K562 (cell line): ENCODE results near the gene KLK1. TPM values are rescaled to one million over a fixed set of nuclear protein-coding genes. Genes with fewer than 3 reads are reported as not detected.

Experiments used
- BCOR ChIP-seq: fragments of 450-650 bp; IDR thresholded peaks from 2 replicates; pipeline ENCODE4 v1.6.1; 2016
- CEBPG ChIP-seq, 3 experiments: fragments of 200-800 bp in 1 of 3; sonication (Bioruptor generic) in 1 of 3; sonication (generic) in 1 of 3; formaldehyde crosslinking in 1 of 3; IDR thresholded peaks in 2 of 3; conservative IDR thresholded peaks in 1 of 3; 2 replicates each; pipeline versions ENCODE4 v1.6.1 to v1.8.0; 2016 to 2022; ENCODE audit warnings: missing compliant biosample characterization in 2 of 3, missing genetic modification characterization in 2 of 3, mild to moderate bottlenecking in 1 of 3, missing genetic modification reagents in 1 of 3
- CSDE1 ChIP-seq, 2 experiments: fragments of 450-650 bp; IDR thresholded peaks; 2 replicates each; pipeline ENCODE4 v1.6.1; 2016; ENCODE audit warnings: mild to moderate bottlenecking in 1 of 2
- HDAC1 ChIP-seq, 2 experiments: fragments of 450-650 bp; IDR thresholded peaks; 2 replicates each; pipeline ENCODE4 v1.6.1; 2016 to 2017; ENCODE audit warnings: inconsistent platforms in 1 of 2, mild to moderate bottlenecking in 1 of 2, moderate library complexity in 1 of 2
- HIVEP1 ChIP-seq: fragments of 250-450 bp; sonication (Bioruptor Pico); IDR thresholded peaks from 2 replicates; pipeline ENCODE4 v1.4.0; 2020; ENCODE audit warnings: mild to moderate bottlenecking
- HNRNPK ChIP-seq: fragments of 200-400 bp; formaldehyde crosslinking; IDR thresholded peaks from one replicate; pipeline ENCODE4 v1.6.1; 2018; ENCODE audit warnings: mild to moderate bottlenecking, low read depth, low read length; ENCODE audit not compliant: poor library complexity, severe bottlenecking
- IFI16 ChIP-seq: fragments of 250-450 bp; sonication (Bioruptor Pico); IDR thresholded peaks from 2 replicates; pipeline ENCODE4 v2.1.2; 2022; ENCODE audit warnings: mild to moderate bottlenecking, inconsistent platforms
- KAT2B ChIP-seq: IDR thresholded peaks from one replicate; pipeline ENCODE4 v1.6.1; 2012; ENCODE audit warnings: low read depth, mild to moderate bottlenecking, control low read depth, inconsistent platforms, low read length, moderate library complexity
- KAT7 ChIP-seq: sonication (generic); formaldehyde crosslinking; IDR thresholded peaks from 2 replicates; pipeline ENCODE4 v1.8.0; 2022; ENCODE audit warnings: missing genetic modification reagents, mild to moderate bottlenecking, borderline replicate concordance
- LARP7 ChIP-seq: fragments of 450-650 bp; IDR thresholded peaks from 2 replicates; pipeline ENCODE4 v1.6.1; 2016
- MECOM ChIP-seq: fragments of 250-450 bp; sonication (Bioruptor Pico); IDR thresholded peaks from 2 replicates; pipeline ENCODE4 v1.8.0; 2022; ENCODE audit warnings: inconsistent platforms
- MEF2A ChIP-seq: IDR thresholded peaks from 2 replicates; pipeline ENCODE4 v1.6.1; 2011; ENCODE audit warnings: low read depth, mild to moderate bottlenecking, low read length, moderate library complexity; ENCODE audit not compliant: control insufficient read depth
- MTA3 ChIP-seq: fragments of 450-650 bp; formaldehyde crosslinking; IDR thresholded peaks from 2 replicates; pipeline ENCODE4 v1.6.1; 2017; ENCODE audit warnings: mild to moderate bottlenecking, borderline replicate concordance
- POLR2AphosphoS2 ChIP-seq: IDR thresholded peaks from 2 replicates; pipeline ENCODE4 v1.6.1; 2012; ENCODE audit warnings: low read length, improper control_type of control experiment
- POLR2B ChIP-seq: fragments of 450-650 bp; IDR thresholded peaks from 2 replicates; pipeline ENCODE4 v1.6.1; 2018; ENCODE audit warnings: low read depth; ENCODE audit not compliant: partially characterized antibody
- RAD21 ChIP-seq, 2 experiments: fragments of 250-450 bp in 1 of 2; fragments of 450-650 bp in 1 of 2; sonication (Bioruptor Pico) in 1 of 2; formaldehyde crosslinking in 1 of 2; IDR thresholded peaks in 1 of 2; conservative IDR thresholded peaks in 1 of 2; 2 replicates each; pipeline versions ENCODE4 v1.4.0 to v1.8.0; 2020 to 2022; ENCODE audit warnings: mild to moderate bottlenecking in 2 of 2, moderate library complexity in 1 of 2
- RBFOX2 ChIP-seq: fragments of 200-400 bp; formaldehyde crosslinking; IDR thresholded peaks from 2 replicates; pipeline ENCODE4 v1.6.1; 2017; ENCODE audit warnings: low read depth, mild to moderate bottlenecking, low read length, moderate library complexity
- RBM14 ChIP-seq: fragments of 200-400 bp; formaldehyde crosslinking; IDR thresholded peaks from 2 replicates; pipeline ENCODE4 v1.6.1; 2018; ENCODE audit warnings: low read depth, mild to moderate bottlenecking, low read length, moderate library complexity, borderline replicate concordance; ENCODE audit not compliant: insufficient read depth
- RBM34 ChIP-seq: fragments of 200-400 bp; formaldehyde crosslinking; IDR thresholded peaks from 2 replicates; pipeline ENCODE4 v1.6.1; 2018; ENCODE audit warnings: low read length, borderline replicate concordance; ENCODE audit not compliant: insufficient read depth
- RBM39 ChIP-seq: fragments of 200-400 bp; formaldehyde crosslinking; optimal IDR thresholded peaks from 2 replicates; pipeline ENCODE3; 2018; ENCODE audit warnings: low read depth, low read length
- SAP30 ChIP-seq: fragments of 200-600 bp; sonication (generic); IDR thresholded peaks from 2 replicates; pipeline ENCODE4 v1.6.1; 2012; ENCODE audit warnings: borderline replicate concordance, low read depth, mild to moderate bottlenecking, moderate library complexity, low read length, control low read depth, inconsistent platforms; ENCODE audit not compliant: insufficient read depth, poor library complexity, severe bottlenecking
- TEAD1 ChIP-seq, 2 experiments: fragments of 450-650 bp in 1 of 2; sonication (generic) in 1 of 2; formaldehyde crosslinking; IDR thresholded peaks; 2 replicates each; pipeline versions ENCODE4 v1.4.0 to v1.8.0; 2020 to 2022; ENCODE audit warnings: mild to moderate bottlenecking in 2 of 2, missing genetic modification reagents in 1 of 2
- ZNF699 ChIP-seq: fragments of 250-450 bp; sonication (Bioruptor Pico); IDR thresholded peaks from 2 replicates; pipeline ENCODE4 v1.8.0; 2021; ENCODE audit warnings: mild to moderate bottlenecking, moderate library complexity; ENCODE audit not compliant: insufficient replicate concordance
- ZZZ3 ChIP-seq: fragments of 450-650 bp; IDR thresholded peaks from 2 replicates; pipeline ENCODE4 v1.6.1; 2016; ENCODE audit warnings: antibody characterized with exemption, mild to moderate bottlenecking, moderate library complexity
- polyA plus RNA-seq, 8 experiments: library from polyadenylated mRNA; depleted of rRNA in 4 of 8; stranded (reverse) in 5 of 8; unstranded in 3 of 8; fragments of >200 nt; fragmentation: Nextera tagmentation in 2 of 8; fragmentation: Illumina TruSeq in 1 of 8; extraction: Ambion mirVana in 2 of 8; extraction: Trizol in 1 of 8; gene quantifications; 2 replicates each; pipeline versions ENCODE4 v1.2.1 to v1.2.3, GENCODE V29; 2011 to 2014; ENCODE audit warnings: inconsistent platforms in 1 of 8, missing spikeins in 1 of 8
- total RNA-seq, 7 experiments: library from RNA; depleted of rRNA in 6 of 7; stranded (reverse); fragments of >200 nt in 6 of 7; fragmentation: Illumina TruSeq in 2 of 7; extraction: Trizol in 2 of 7; gene quantifications; 2 replicates each; pipeline versions ENCODE4 v1.2.1 to v1.2.3, GENCODE V29; 2011 to 2021; ENCODE audit warnings: low replicate concordance in 1 of 7
- TF ChIP-seq, protein P1 (sequence below): sonication (generic); formaldehyde crosslinking; IDR thresholded peaks from 2 replicates; pipeline ENCODE4 v1.9.0; 2022; ENCODE audit warnings: mild to moderate bottlenecking, missing genetic modification reagents
- TF ChIP-seq, protein P2 (sequence below): fragments of 450-650 bp; IDR thresholded peaks from 2 replicates; pipeline ENCODE4 v1.6.1; 2016; ENCODE audit warnings: antibody characterized with exemption
- TF ChIP-seq, protein P3 (sequence below): fragments of 450-650 bp; formaldehyde crosslinking; conservative IDR thresholded peaks from 2 replicates; pipeline ENCODE4 v1.4.0; 2022; ENCODE audit warnings: mild to moderate bottlenecking, missing genetic modification characterization

KLK1 gene
- total and polyA plus RNA-seq, 9 of the 15 experiments (the other 6 are each of a cell fraction or from before 2014, with no cell fraction given) = 0.87 to 15.4 (median 9.1) TPM

DNA sequence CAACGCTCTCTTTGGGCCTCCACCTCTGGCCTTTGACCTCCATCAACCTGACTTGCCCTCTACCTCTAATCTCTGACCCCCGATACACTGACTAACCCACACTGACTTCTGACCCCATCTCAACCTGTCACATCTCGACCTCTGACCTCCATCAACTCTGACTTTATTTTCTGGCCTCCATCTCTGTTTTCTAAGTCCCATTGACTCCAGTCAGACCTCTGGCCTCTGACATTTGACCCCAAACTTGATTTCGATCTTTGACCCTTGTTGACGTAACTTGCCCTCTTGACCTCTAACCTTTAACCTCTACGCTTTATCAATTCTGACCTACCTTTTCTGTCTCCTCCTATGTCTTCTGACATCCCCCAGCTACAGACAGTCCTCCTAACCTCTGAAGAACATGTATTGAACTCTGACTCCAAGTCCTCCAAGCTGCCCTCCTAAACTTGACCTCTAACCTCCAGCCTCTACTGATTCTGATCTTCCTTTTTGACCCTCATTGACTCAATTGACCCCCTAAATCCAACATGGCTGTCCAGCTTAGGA is 32.6 kb downstream of the KLK1 start (continued):
- TF ChIP-seq IFI16 (CRISPR knock-in tag) (no peak), ZNF699 (no peak), POLR2B (no peak), RBM39 (no peak), TEAD1 (CRISPR knock-in tag; IDR thresholded peaks at IDR 0.05) (peak in 1 of 2 experiments; percentile 42; a peak in 1 of 4 replicates), MECOM (CRISPR knock-in tag) (no peak), HDAC1 (IDR thresholded peaks at IDR 0.05) (no peak), RBFOX2 (no peak), KAT7 (CRISPR knock-in tag) (no peak), SAP30 (no peak), RBM14 (no peak), MTA3 (no peak), MEF2A (no peak), HNRNPK (no peak), POLR2AphosphoS2 (no peak), CEBPG (CRISPR knock-in tag; IDR thresholded peaks at IDR 0.05) (peak; percentile 18; the same call in 1 of the 2 replicates), CEBPG (tag; conservative IDR thresholded peaks at IDR 0.05 in 1 of 2, IDR thresholded peaks at IDR 0.05 in 1 of 2) (no peak), ZZZ3 (no peak), LARP7 (no peak), KAT2B (no peak), CSDE1 (IDR thresholded peaks at IDR 0.05) (no peak), HIVEP1 (no peak), BCOR (0 out of 2 replicates have a peak, but pooled peaks have one; percentile 8), RAD21 (CRISPR knock-in tag; conservative IDR thresholded peaks at IDR 0.05 in 1 of 2, IDR thresholded peaks at IDR 0.05 in 1 of 2) (no peak), RBM34 (no peak)
- TF ChIP-seq, protein P1, sequence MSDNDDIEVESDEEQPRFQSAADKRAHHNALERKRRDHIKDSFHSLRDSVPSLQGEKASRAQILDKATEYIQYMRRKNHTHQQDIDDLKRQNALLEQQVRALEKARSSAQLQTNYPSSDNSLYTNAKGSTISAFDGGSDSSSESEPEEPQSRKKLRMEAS (CRISPR knock-in tag) = peak; percentile 37; the same call in 1 of the 2 replicates
- TF ChIP-seq, protein P2, sequence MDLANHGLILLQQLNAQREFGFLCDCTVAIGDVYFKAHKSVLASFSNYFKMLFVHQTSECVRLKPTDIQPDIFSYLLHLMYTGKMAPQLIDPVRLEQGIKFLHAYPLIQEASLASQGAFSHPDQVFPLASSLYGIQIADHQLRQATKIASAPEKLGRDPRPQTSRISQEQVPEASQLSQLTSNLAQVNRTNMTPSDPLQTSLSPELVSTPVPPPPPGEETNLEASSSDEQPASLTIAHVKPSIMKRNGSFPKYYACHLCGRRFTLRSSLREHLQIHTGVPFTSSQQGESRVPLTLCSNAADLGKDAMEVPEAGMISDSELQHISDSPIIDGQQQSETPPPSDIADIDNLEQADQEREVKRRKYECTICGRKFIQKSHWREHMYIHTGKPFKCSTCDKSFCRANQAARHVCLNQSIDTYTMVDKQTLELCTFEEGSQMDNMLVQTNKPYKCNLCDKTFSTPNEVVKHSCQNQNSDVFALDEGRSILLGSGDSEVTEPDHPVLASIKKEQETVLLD = peak; percentile 22; the same call in 1 of the 2 replicates
- TF ChIP-seq, protein P3, sequence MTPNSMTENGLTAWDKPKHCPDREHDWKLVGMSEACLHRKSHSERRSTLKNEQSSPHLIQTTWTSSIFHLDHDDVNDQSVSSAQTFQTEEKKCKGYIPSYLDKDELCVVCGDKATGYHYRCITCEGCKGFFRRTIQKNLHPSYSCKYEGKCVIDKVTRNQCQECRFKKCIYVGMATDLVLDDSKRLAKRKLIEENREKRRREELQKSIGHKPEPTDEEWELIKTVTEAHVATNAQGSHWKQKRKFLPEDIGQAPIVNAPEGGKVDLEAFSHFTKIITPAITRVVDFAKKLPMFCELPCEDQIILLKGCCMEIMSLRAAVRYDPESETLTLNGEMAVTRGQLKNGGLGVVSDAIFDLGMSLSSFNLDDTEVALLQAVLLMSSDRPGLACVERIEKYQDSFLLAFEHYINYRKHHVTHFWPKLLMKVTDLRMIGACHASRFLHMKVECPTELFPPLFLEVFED (CRISPR knock-in tag) = 0 out of 2 replicates have a peak, but pooled peaks have one; percentile 52
